ENCODE data around the gene TRAPPC10. TPM values are rescaled to one million over a fixed set of nuclear protein-coding genes. Genes with fewer than 3 reads are reported as not detected.

Gene TRAPPC10
- total and polyA plus RNA-seq, 10 of the 15 experiments (the other 5 are each of a cell fraction or from before 2014, with no cell fraction given), result 1.1 to 39.6 (median 28.2) TPM

- SMC1A ChIA-PET (ENCODE audit: uncharacterized antibody, unreplicated experiment), result interaction anchor here (1.2 kb wide), 1 partner anchor 9 kb away, joined by 4 read pairs; no protein-coding TSS in a partner anchor
- 94% methylated on average over 17 of the region's 17 CpGs for WGBS (ENCODE audit: insufficient coverage, insufficient replicate concordance, low lambda C conversion rate, missing lambda C conversion rate)
- CTCF ChIA-PET, result no interaction called here
- RAD21 ChIA-PET (ENCODE audit: unreplicated experiment), result no interaction called here
- H3K27ac ChIP-seq (ENCODE audit: control insufficient read depth, insufficient read depth), result no peak overlapping the region
- ATAC-seq (no peak), DNase-seq (ENCODE audit: low read depth, low spot score) (no peak), FAIRE-seq (no peak)
- BruUV-seq (replicated peaks), result no TSS peak
- no peaks in the 10 kb centered on the region for H4K20me1 ChIP-seq (ENCODE audit: control insufficient read depth, insufficient read depth)
- no peaks in the 10 kb centered on the region for H3K27me3 ChIP-seq (replicated peaks in 1 of 2; ENCODE audit: control insufficient read depth in 2 of 2, insufficient read depth in 2 of 2, low read length in 1 of 2)
- no peak overlapping the region for H2AFZ ChIP-seq (ENCODE audit: control insufficient read depth, low read depth, low read length)
- H3K79me2 ChIP-seq (ENCODE audit: control insufficient read depth, insufficient read depth, low read length), result no peaks in the 10 kb centered on the region
- TF ChIP-seq GATAD2B (conservative IDR thresholded peaks at IDR 0.05; ENCODE audit: low read depth), result no peak
- TF ChIP-seq, protein P1, sequence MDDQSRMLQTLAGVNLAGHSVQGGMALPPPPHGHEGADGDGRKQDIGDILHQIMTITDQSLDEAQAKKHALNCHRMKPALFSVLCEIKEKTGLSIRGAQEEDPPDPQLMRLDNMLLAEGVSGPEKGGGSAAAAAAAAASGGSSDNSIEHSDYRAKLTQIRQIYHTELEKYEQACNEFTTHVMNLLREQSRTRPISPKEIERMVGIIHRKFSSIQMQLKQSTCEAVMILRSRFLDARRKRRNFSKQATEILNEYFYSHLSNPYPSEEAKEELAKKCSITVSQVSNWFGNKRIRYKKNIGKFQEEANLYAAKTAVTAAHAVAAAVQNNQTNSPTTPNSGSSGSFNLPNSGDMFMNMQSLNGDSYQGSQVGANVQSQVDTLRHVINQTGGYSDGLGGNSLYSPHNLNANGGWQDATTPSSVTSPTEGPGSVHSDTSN (IDR thresholded peaks at IDR 0.05; ENCODE audit: insufficient replicate concordance, low read depth, low read length), result no peak
- POLR2A ChIA-PET, result no interaction called here
- in situ Hi-C loops (cut with MboI), result no loop called here
- H3K9ac ChIP-seq (ENCODE audit: control insufficient read depth, insufficient read depth, low read length), result no peak overlapping the region
- no peaks in the 10 kb centered on the region for H3K9me3 ChIP-seq (replicated peaks; ENCODE audit: control insufficient read depth, insufficient read depth, low read length)
- H3K4me3 ChIP-seq, result no peak overlapping the region
- intact Hi-C loops (cut with micrococcal nuclease; ENCODE audit: unreplicated experiment), result no loop called here
- H3K36me3 ChIP-seq (ENCODE audit: control insufficient read depth in 2 of 2, insufficient read depth in 2 of 2, low read length in 1 of 2), result peaks cover 20 to 23% of the 10 kb centered on the region in 2 experiments
- H3K4me1 ChIP-seq (ENCODE audit: control insufficient read depth, insufficient read depth, low read length), result no peaks in the 10 kb centered on the region
- H3K4me2 ChIP-seq (ENCODE audit: control insufficient read depth, insufficient read depth), result no peak overlapping the region
Measured at GRCh38 chr21:43965911-43966585, 46.1 kb upstream of the TRAPPC10 start.

- POLR2A ChIA-PET, result no interaction called here
- TF ChIP-seq, protein P2, sequence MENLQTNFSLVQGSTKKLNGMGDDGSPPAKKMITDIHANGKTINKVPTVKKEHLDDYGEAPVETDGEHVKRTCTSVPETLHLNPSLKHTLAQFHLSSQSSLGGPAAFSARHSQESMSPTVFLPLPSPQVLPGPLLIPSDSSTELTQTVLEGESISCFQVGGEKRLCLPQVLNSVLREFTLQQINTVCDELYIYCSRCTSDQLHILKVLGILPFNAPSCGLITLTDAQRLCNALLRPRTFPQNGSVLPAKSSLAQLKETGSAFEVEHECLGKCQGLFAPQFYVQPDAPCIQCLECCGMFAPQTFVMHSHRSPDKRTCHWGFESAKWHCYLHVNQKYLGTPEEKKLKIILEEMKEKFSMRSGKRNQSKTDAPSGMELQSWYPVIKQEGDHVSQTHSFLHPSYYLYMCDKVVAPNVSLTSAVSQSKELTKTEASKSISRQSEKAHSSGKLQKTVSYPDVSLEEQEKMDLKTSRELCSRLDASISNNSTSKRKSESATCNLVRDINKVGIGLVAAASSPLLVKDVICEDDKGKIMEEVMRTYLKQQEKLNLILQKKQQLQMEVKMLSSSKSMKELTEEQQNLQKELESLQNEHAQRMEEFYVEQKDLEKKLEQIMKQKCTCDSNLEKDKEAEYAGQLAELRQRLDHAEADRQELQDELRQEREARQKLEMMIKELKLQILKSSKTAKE (IDR thresholded peaks at IDR 0.05; ENCODE audit: low read depth, poor library complexity, severe bottlenecking), result no peak
- no peak for TF ChIP-seq NFIC (IDR thresholded peaks at IDR 0.05; ENCODE audit: low read depth, low read length)
- no peak for TF ChIP-seq IRF4 (IDR thresholded peaks at IDR 0.05; ENCODE audit: low read depth, low read length)
- no peak for TF ChIP-seq ASH2L (IDR thresholded peaks at IDR 0.05; ENCODE audit: borderline replicate concordance, low read depth)
- TF ChIP-seq CEBPB (IDR thresholded peaks at IDR 0.05; ENCODE audit: borderline replicate concordance in 1 of 2, low read depth in 2 of 2, low read length in 2 of 2), result no peak
- TF ChIP-seq ATF7 (IDR thresholded peaks at IDR 0.05; ENCODE audit: low read depth), result no peak
- TF ChIP-seq ZNF217 (IDR thresholded peaks at IDR 0.05), result no peak
- TF ChIP-seq IRF5 (IDR thresholded peaks at IDR 0.05; ENCODE audit: borderline replicate concordance), result no peak
- TF ChIP-seq WRNIP1 (IDR thresholded peaks at IDR 0.05; ENCODE audit: borderline replicate concordance, low read depth, low read length), result no peak
- TF ChIP-seq KAT2A (conservative IDR thresholded peaks at IDR 0.05; ENCODE audit: control insufficient read depth, low read depth, low read length), result no peak
Measured at GRCh38 chr21:43966946-43967512, 45.1 kb upstream of the TRAPPC10 start.

More at GRCh38 chr21:43966946-43967512, 45.1 kb upstream of the TRAPPC10 start:
- ChIA-PET SMC1A (ENCODE audit: uncharacterized antibody, unreplicated experiment) (no interaction called here), CTCF (no interaction called here), RAD21 (ENCODE audit: unreplicated experiment) (no interaction called here)
- no peaks in the 10 kb centered on the region for H3K9me3 ChIP-seq (replicated peaks; ENCODE audit: control insufficient read depth, insufficient read depth, low read length)
- H3K27ac ChIP-seq (ENCODE audit: control insufficient read depth, insufficient read depth), result no peak overlapping the region
- intact Hi-C loops (cut with micrococcal nuclease; ENCODE audit: unreplicated experiment) (no loop called here), in situ Hi-C loops (cut with MboI) (no loop called here)
- no peaks in the 10 kb centered on the region for H4K20me1 ChIP-seq (ENCODE audit: control insufficient read depth, insufficient read depth)
- H3K4me1 ChIP-seq (ENCODE audit: control insufficient read depth, insufficient read depth, low read length), result no peaks in the 10 kb centered on the region
- H2AFZ ChIP-seq (ENCODE audit: control insufficient read depth, low read depth, low read length), result no peak overlapping the region
- H3K79me2 ChIP-seq (ENCODE audit: control insufficient read depth, insufficient read depth, low read length), result no peaks in the 10 kb centered on the region
- H3K27me3 ChIP-seq (replicated peaks in 1 of 2; ENCODE audit: control insufficient read depth in 2 of 2, insufficient read depth in 2 of 2, low read length in 1 of 2), result no peaks in the 10 kb centered on the region
- 95% methylated on average over 18 of the region's 18 CpGs for WGBS (ENCODE audit: insufficient coverage, insufficient replicate concordance, low lambda C conversion rate, missing lambda C conversion rate)
- FAIRE-seq (no peak), ATAC-seq (no peak), DNase-seq (ENCODE audit: low read depth, low spot score) (no peak)
- no peak overlapping the region for H3K9ac ChIP-seq (ENCODE audit: control insufficient read depth, insufficient read depth, low read length)
- no peak overlapping the region for H3K4me3 ChIP-seq
- no peak overlapping the region for H3K4me2 ChIP-seq (ENCODE audit: control insufficient read depth, insufficient read depth)
- peaks cover 20 to 30% of the 10 kb centered on the region in 2 experiments for H3K36me3 ChIP-seq (ENCODE audit: control insufficient read depth in 2 of 2, insufficient read depth in 2 of 2, low read length in 1 of 2)
- BruUV-seq (replicated peaks), result no TSS peak

Measured in GM12878 (cell line).